ENCODE results near the gene EXOC2.

DNA sequence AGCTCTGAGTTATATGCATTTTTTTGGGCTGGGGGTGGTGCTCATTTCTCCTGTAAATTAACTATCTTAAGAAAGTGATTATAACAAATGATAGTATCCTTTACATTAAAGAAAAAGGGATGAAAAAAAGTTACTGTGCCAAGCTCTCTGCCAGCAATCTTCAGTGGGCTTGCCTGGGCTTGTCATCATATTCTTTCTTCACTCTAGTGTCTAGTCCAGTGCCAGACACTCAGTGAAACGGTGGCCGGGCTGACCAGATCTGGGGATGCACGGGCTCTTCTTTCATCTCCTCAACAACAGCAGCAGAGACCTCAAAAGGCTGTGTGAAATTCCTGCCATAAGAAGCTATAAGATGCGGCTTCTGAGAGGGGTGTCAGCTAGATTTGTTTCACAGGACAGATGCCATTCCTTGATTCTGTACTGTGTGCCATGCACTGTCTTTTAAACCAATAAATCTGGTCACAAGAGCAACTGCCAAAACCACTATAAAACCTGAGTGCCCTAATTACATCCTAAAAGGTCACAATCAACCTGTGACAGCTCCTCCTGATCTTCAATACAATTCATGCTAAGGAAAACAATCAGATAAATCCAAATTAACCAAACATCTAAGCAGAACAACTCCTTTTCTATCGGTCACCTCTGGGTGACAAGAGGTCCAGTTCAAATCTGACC is 12.1 kb downstream of the EXOC2 start:
- TF ChIP-seq, protein P1, sequence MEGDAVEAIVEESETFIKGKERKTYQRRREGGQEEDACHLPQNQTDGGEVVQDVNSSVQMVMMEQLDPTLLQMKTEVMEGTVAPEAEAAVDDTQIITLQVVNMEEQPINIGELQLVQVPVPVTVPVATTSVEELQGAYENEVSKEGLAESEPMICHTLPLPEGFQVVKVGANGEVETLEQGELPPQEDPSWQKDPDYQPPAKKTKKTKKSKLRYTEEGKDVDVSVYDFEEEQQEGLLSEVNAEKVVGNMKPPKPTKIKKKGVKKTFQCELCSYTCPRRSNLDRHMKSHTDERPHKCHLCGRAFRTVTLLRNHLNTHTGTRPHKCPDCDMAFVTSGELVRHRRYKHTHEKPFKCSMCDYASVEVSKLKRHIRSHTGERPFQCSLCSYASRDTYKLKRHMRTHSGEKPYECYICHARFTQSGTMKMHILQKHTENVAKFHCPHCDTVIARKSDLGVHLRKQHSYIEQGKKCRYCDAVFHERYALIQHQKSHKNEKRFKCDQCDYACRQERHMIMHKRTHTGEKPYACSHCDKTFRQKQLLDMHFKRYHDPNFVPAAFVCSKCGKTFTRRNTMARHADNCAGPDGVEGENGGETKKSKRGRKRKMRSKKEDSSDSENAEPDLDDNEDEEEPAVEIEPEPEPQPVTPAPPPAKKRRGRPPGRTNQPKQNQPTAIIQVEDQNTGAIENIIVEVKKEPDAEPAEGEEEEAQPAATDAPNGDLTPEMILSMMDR (IDR thresholded peaks at IDR 0.05), result no peak
- TF ChIP-seq POLR2A (IDR thresholded peaks at IDR 0.05), result no peak

Measured in Peyer's patch (tissue), 4 donors.